GM12891 (cell line): ENCODE data around the gene C4orf50.
"Not testable (repeated sequence)": the region's sequence is repeated elsewhere in the genome, so short reads cannot be mapped to it uniquely, and the experiment has no call there.

Experiments used
- DNase-seq: peaks from one replicate; pipeline ENCODE4 v3.0.0; 2011; ENCODE audit warnings: low spot score; ENCODE audit not compliant: insufficient read length
- FAIRE-seq: peaks from 2 replicates; lab custom pipeline; 2011; peaks lifted over from hg19 to GRCh38; lab: Jason Lieb, UNC
- PAX5 ChIP-seq: IDR thresholded peaks from 2 replicates; pipeline ENCODE4 v1.6.1; 2011; ENCODE audit warnings: low read length, moderate library complexity, mild to moderate bottlenecking; ENCODE audit not compliant: insufficient read depth, severe bottlenecking
- POLR2A ChIP-seq: IDR thresholded peaks from 2 replicates; pipeline ENCODE4 v1.6.1; 2011; ENCODE audit warnings: low read depth, low read length, control low read depth
- POLR2AphosphoS5 ChIP-seq: IDR thresholded peaks from 2 replicates; pipeline ENCODE4 v1.6.1; 2011; ENCODE audit warnings: low read depth, low read length, control low read depth
- POU2F2 ChIP-seq: IDR thresholded peaks from 2 replicates; pipeline ENCODE4 v1.6.1; 2011; ENCODE audit warnings: low read depth, mild to moderate bottlenecking, control low read depth, low read length, moderate library complexity
- SPI1 ChIP-seq: IDR thresholded peaks from 2 replicates; pipeline ENCODE4 v1.6.1; 2011; ENCODE audit warnings: low read depth, low read length, control low read depth
- TAF1 ChIP-seq: IDR thresholded peaks from 2 replicates; pipeline ENCODE4 v1.6.1; 2011; ENCODE audit warnings: low read depth, low read length, control low read depth

Gene C4orf50

DNA sequence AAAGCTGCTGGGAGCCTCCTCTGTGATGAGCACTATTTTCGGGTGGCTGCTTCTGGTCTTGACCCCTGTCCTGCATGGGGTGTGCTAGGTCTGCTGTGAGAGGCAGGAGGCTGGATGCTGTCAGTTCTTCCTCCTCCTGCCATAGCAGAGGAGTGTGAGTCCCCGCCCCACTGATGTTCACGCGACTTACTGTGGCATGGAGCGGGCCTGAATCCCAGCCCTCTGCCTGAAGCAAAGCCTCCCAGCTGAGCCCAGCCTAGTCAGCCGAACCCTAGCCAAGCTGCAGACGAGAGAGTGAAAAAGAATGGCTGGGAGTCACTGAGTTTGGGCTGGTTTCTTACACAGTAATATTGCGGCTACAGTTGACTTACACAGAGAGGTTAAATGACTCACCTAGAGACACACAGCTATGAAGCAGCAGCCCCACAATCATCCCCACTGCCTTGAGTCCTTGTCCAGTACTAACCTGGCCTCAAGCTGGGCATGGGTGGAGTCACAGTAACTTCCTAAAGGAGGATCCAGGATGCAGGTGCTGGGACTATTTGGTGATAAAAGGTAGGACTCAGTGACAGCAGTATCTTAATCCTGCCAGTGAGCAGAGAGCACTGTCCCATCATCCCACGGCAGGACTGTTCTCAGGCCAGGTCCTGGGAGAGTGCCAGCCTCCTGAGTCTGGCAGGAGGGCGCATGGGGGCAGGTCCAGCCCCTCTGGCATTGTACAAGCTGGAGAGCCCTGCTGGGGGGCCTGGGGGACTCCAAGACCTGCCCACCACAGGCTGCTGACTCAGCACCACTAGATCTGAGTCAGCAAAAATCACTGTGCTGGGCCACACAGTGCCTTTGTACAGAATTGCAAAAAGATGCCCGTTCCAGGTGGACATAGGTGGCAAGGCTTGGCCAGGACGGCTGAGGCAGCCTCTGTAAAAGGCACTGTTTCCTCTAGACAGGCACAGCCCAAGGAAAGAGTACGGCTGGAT, 65.0 kb downstream of the C4orf50 start:
- TF ChIP-seq POU2F2 (no peak), POLR2A (no peak), TAF1 (no peak), POLR2AphosphoS5 (no peak), PAX5 (no peak), SPI1 (no peak)

DNA sequence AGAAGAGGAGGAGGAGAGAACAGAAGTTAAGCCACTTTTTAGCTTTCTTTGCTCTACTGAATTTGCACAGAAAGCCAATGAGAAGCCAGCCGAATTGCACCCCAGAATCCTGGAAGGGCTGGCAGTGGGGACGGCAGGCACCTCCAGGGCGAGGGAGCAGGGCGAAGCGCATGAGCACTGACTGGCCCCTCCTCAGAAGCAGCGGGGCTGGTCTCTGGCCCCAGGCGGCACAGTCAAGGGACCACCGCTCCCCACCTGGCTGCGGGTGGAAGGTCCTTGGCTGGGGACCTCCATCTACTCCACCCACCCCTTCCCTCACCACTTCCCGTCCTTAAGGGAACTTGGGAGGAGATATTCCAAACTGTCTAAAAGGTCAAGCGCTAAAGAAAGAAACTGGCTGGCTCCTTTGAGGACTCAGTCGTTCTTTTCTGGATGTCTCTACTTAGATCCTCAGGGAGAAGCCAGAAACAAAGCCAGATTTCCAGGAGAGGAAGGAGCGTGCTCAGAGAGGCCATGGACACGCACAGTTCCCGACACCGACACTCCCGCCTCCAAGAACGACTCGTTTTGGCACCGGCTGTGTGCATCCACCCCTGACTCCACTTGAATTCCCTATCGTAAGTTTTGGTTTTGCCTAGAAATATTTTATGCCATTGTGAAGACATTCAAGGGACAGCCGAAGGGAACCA, 65.8 kb downstream of the C4orf50 start:
- no peak for TF ChIP-seq SPI1
- no peak for TF ChIP-seq POU2F2
- TF ChIP-seq PAX5: no peak
- TF ChIP-seq TAF1: no peak
- no peak for TF ChIP-seq POLR2AphosphoS5
- no peak for TF ChIP-seq POLR2A
- DNase-seq (no peak), FAIRE-seq (no peak)

More for the DNA sequence above, 65.0 kb downstream of the C4orf50 start:
- DNase-seq (no peak), FAIRE-seq (no peak)

DNA sequence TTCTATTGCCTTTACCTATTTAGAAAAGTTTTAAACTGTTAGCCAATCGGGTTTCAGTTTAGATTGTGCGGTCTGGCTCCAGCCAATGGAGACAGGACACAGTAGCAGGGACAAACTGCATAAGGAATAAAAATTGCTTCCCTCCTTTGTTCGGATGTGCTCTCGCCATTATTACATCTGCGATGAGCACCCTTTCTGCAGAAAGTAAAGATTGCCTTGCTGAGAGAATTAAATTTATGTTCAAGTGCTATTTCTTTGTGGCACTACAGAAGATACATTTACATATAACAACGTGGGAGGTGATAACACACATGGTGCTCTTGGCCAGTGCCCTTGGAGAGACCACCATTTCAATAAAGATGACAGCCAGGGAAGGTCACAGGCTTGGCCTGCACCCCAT, 71.6 kb downstream of the C4orf50 start:
- DNase-seq, FAIRE-seq: not testable (repeated sequence)

DNA sequence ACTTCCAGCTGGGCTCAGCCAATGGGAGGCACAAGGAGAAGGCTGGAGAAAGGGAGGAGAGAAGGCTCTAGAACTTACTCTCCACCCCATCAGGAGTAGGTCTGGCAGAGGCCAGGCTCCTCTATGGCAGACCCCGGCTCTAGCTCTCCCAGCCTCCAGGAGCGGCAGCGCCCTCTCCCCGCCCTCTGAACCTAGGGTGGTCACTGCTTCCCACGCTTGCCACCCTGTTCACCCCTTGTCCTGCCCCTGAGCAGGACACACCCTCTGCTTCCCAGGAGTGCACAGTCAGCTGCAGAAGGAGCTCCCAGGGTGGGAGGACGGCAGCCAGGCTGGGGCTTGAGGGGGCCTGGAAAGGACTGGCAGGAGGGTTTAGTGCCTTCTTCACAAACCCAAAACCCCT, 72.3 kb downstream of the C4orf50 start:
- TF ChIP-seq SPI1 (no peak), POU2F2 (no peak), POLR2AphosphoS5 (no peak), TAF1 (no peak), POLR2A (no peak), PAX5 (no peak)

DNA sequence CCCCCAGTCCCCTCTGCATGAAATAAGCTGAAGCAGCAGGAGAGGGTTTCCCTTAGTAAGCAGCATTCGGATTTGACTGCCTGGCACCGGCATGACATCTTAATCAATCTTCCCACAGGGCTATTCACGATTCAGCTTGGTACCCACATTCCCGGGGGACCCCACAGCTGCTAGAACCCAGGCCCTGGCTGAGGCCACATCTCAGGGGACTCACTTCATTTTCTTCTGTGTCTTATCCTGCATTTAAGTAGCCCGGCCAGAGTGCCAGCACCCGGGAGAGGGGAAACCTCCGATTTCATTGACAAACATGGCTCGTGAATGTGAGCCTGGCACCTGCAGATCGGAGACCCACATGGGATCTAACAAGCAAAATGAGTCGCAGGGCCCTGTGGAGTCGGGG, 73.1 kb downstream of the C4orf50 start:
- FAIRE-seq: no peak

More for the DNA sequence above, 72.3 kb downstream of the C4orf50 start:
- no peak for FAIRE-seq
- DNase-seq: no peak

DNA sequence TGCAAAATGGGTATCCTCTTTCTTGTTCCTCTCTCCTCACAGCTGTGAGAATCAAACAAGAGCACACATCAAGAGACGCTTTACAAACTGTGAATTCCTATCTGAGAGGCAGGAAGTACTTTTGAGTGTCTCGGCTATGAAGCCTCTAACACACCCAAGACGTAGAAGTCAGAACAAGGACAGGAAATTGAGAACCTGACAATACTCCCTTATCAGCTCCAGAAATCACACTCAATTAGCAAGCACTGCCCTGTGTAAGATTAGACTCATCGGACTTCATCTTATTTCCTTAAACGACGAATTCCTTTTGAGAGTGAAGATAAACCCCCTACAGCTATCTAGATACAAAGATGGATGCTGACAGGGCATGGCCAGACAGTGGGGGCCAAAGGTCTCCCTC, 74.7 kb downstream of the C4orf50 start:
- DNase-seq (no peak), FAIRE-seq (no peak)
- no peak for TF ChIP-seq POU2F2
- no peak for TF ChIP-seq SPI1
- no peak for TF ChIP-seq PAX5
- TF ChIP-seq POLR2A: no peak
- no peak for TF ChIP-seq TAF1
- no peak for TF ChIP-seq POLR2AphosphoS5

More for the DNA sequence above, 73.1 kb downstream of the C4orf50 start:
- TF ChIP-seq POU2F2: no peak
- TF ChIP-seq PAX5: no peak
- TF ChIP-seq POLR2AphosphoS5: no peak
- no peak for TF ChIP-seq TAF1
- no peak for TF ChIP-seq POLR2A
- no peak for DNase-seq

DNA sequence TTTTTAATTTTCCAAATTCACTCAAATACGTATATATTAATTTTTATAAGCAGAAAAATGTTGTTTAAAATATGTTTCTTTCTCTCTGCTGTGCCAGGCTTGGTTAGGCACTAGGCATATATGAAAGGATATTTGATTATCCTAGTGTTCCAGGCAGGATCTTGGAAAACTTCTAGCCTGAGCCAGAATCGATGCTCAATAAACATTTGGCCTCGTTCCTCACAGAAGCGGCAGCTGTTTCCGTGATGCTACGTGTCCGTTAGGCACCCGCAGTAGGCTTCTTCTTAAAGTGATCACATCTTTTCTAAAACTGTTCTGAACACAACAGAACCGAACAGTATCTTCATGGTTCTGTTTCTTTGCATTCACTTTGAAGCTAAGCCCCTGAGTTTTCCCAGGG, 75.3 kb downstream of the C4orf50 start:
- no peak for TF ChIP-seq PAX5
- FAIRE-seq (no peak), DNase-seq (no peak)

DNA sequence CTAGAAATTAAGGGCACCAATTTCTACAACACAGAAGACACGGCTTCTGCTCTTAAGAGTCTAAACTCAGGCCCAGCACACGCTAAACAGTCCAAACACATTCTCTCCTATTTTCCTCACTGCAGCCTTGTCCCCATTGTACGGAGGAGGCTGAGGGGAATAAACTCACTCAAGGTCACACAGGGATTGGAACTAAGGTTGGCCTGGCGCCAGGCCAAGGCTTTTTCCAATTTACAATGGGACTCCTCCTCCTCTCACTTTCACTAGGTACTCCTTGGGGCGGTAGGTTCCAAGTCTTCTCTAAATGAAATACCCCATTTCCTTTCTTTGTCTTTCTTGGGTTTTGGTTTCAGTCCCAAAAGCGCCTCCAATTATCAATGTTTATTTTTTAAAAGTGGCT, 76.6 kb downstream of the C4orf50 start:
- FAIRE-seq: no peak
- no peak for TF ChIP-seq POU2F2
- TF ChIP-seq PAX5: no peak
- TF ChIP-seq POLR2AphosphoS5: no peak
- no peak for TF ChIP-seq TAF1

DNA sequence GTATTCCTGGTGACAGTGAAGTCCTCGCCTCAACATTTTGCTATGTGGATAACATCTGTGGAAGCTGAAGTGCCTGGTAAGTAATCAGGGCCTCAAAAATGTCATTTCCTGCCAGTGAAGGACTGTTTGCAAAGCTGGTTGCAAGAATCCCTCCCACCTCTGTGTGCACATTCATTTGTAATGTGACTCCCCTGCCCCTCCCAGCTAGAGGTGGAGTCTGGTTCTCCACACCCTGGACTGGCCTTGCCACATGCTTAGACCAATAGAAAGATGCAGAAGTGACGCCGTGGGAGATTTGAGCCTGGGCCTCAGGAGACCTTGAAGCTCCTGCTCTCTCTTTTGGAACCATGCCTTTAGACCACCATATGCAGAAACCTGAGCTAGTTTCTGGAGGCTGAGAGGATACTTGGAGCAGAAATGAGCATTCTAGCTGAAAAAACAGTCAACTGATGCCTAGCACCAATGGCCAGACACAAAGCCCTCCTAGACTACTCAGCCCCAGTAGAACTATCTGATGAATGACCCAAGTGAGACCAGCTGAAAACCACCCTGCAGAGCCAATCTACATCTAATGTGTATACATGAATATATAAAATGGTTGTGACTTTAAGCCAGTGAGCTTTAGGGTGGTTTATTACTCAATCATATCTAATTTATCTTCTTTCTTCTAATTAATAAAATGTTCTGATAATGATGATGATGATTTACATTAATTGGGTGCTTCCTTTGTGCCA, 77.6 kb downstream of the C4orf50 start:
- DNase-seq (no peak), FAIRE-seq (no peak)
- no peak for TF ChIP-seq POLR2A
- no peak for TF ChIP-seq TAF1
- TF ChIP-seq POLR2AphosphoS5: no peak
- no peak for TF ChIP-seq PAX5
- no peak for TF ChIP-seq SPI1
- TF ChIP-seq POU2F2: no peak

More for the DNA sequence above, 76.6 kb downstream of the C4orf50 start:
- no peak for DNase-seq
